GM13976 (cell line): ENCODE measurements around the gene STXBP6.
A peak's percentile ranks its signal among the peaks of the same experiment; 100 is the strongest.

ENCODE experiments used
- DNase-seq: peaks from one replicate; pipeline ENCODE4 v3.0.0; 2012; ENCODE audit warnings: low spot score
- CTCF ChIP-seq: IDR thresholded peaks from 2 replicates; pipeline ENCODE4 v1.5.1; 2012; ENCODE audit warnings: borderline replicate concordance, mild to moderate bottlenecking; ENCODE audit not compliant: insufficient read depth; ENCODE audit errors: extremely low read depth, missing control alignments, control extremely low read depth
- in situ Hi-C: fragments of 300-500 bp; cut with MboI; formaldehyde crosslinking; loops from one replicate; pipeline ENCODE4 v1.12.0; 2022; ENCODE audit warnings: low sequenced_read_pairs, mixed read lengths, inconsistent platforms; ENCODE audit not compliant: unreplicated experiment

The STXBP6 gene

DNA sequence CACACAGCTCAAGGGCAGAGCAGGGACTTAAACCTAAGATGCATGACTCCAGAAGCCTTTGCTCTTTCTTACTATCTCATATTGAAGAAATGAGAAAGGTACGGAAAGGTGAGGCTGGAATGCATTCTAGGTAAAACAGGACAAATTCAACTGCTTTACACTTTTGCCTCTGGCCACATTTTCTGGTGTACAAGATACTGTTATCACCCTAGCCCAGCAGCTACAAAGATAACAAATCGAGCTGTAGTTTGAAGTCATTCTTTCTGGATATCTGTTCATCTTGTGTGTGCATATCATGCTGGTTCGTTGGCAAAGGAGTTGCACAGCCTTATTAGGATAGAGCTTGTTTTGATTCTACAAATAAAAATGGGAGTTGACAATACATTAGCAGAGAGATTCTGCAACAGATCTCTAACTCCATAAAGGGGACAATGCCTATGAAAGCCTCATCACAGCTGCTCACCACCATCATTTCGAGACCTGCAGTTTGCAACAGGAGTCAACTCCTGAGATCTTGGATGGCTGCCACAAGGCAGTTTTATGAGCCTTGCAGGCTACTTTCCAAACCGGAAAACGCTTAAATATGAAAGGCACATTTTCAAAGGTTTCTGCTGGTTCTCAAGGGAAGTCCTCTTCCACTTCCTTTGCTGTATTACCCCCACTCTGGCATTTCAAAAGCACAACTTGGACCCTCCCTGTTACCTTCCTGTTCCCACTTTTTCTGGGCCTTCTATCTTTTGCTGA, 64.9 kb downstream of the STXBP6 start:
- no peak for TF ChIP-seq CTCF
- in situ Hi-C loops = no loop called here
- DNase-seq = no peak

- DNase-seq = no peak
- TF ChIP-seq CTCF = no peak
Observed at GRCh38 chr14:24982472-24983155, 67.3 kb downstream of the STXBP6 start.

GRCh38 chr14:24979725-24980239, 70.2 kb downstream of the STXBP6 start:
- TF ChIP-seq CTCF = no peak
- no peak for DNase-seq
- in situ Hi-C loops = no loop called here

More at GRCh38 chr14:24982472-24983155, 67.3 kb downstream of the STXBP6 start:
- in situ Hi-C loops = no loop called here

DNA sequence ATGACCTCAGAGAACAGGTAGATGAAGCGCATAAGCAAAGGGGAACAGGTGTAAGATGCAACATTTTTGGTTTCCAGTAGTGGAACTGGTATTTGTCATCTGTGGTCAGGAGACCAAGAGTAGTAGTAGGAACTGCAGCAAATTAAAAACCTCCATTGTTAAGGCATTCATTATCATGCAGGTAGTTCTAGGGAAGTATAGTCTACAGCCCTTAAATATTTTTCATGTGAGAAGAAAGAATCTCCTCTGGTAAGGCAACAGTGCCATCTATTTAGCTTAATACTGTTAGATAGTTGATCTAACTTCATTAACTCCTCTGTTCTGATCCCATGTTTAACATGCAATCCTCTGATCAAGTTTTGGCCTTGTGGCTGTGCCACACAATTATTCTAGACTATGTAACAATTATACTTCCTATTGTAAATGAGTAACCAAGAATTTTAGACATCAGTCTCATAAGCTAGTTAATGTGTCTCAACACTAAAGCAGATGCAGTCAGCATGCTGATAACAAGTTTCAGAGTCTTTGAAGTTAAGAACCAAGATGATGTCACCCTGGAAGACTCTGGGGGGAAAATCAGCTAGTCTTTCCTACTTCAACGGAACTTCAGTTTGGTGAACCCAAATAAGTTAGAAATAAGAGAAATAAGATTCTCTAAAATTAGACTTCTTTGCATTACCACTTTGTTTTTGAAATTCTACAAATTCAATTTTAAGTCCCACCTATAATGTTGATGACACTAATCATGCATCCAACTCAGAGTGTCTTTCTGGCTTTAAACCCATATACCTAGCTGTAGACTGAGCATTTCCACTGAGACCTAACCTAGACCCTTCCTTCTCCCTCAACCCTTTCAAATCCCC, 70.9 kb downstream of the STXBP6 start:
- in situ Hi-C loops = no loop called here
- peak; percentile 22 for DNase-seq
- TF ChIP-seq CTCF = no peak

DNA sequence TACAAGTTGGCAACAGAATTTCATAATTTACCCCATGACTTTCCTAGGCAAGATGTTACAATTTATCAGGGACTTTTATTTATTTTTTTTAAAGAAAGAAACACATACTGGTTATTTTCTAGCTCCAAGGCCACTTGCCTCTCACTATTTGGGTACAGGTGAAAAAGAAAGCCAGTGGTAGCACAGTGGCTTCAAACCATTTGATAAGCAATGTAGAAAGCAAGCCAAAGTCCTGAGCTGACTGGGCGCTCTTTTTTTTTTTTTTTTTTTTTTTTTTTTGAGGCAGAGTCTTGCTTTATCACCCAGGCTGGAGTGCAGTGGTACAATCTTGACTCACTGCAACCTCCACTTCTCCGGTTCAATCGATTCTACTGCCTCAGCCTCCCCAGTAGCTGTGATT, 73.3 kb downstream of the STXBP6 start:
- DNase-seq = no peak
- no peak for TF ChIP-seq CTCF
- in situ Hi-C loops = no loop called here

GRCh38 chr14:24975393-24975792, 74.6 kb downstream of the STXBP6 start:
- in situ Hi-C loops = no loop called here
- no peak for TF ChIP-seq CTCF

More at GRCh38 chr14:24975393-24975792, 74.6 kb downstream of the STXBP6 start:
- no peak for DNase-seq
